ENCODE measurements around the gene PTPN18. TPM values are rescaled to one million over a fixed set of nuclear protein-coding genes. Genes with fewer than 3 reads are reported as not detected.

PTPN18 gene
- total RNA-seq, 2 experiments from 2014 or later = 27.6 to 27.8 TPM

DNA sequence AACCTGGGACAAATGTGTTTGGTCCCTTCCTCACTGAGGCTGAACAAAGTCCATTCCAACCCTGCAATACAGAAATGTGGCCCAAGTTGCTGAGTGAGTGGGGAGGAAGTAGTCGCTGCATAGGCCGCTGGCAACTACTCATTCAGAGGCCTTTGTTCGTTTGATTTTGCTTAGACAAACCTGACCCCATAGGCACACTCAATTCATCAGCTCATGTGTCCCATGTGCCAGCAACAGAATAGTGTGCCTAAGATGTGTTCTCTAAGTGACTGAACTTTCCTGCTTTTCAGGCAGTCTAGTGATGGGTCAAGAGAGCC lies 23.0 kb downstream of the PTPN18 start:
- no peaks in the 10 kb centered on the region for H3K9me3 ChIP-seq (ENCODE audit: control insufficient read depth in 1 of 2, insufficient read depth in 1 of 2, low read length in 2 of 2)
- no peaks in the 10 kb centered on the region for H3K27me3 ChIP-seq (ENCODE audit: control insufficient read depth in 1 of 2, insufficient read depth in 2 of 2, low read length in 2 of 2)
- peaks cover 69% of the 10 kb centered on the region for H3K4me1 Mint-ChIP-seq (ENCODE audit: low read depth)
- TF ChIP-seq, protein P1, sequence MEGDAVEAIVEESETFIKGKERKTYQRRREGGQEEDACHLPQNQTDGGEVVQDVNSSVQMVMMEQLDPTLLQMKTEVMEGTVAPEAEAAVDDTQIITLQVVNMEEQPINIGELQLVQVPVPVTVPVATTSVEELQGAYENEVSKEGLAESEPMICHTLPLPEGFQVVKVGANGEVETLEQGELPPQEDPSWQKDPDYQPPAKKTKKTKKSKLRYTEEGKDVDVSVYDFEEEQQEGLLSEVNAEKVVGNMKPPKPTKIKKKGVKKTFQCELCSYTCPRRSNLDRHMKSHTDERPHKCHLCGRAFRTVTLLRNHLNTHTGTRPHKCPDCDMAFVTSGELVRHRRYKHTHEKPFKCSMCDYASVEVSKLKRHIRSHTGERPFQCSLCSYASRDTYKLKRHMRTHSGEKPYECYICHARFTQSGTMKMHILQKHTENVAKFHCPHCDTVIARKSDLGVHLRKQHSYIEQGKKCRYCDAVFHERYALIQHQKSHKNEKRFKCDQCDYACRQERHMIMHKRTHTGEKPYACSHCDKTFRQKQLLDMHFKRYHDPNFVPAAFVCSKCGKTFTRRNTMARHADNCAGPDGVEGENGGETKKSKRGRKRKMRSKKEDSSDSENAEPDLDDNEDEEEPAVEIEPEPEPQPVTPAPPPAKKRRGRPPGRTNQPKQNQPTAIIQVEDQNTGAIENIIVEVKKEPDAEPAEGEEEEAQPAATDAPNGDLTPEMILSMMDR (IDR thresholded peaks at IDR 0.05) = no peak
- H3K9me3 Mint-ChIP-seq = no peaks in the 10 kb centered on the region
- no peak overlapping the region for H3K4me3 ChIP-seq (ENCODE audit: low read length)
- DNase-seq (no peak), ATAC-seq (ENCODE audit: poor library complexity) (no peak)
- CTCF ChIA-PET = no interaction called here
- H3K27ac ChIP-seq (ENCODE audit: low read depth in 1 of 2, low read length in 2 of 2) = no peak overlapping the region
- peaks cover 49% of the 10 kb centered on the region for H3K36me3 Mint-ChIP-seq (ENCODE audit: low read depth)
- no peak overlapping the region for H3K4me3 Mint-ChIP-seq
- peaks cover 22% of the 10 kb centered on the region for H3K36me3 ChIP-seq (ENCODE audit: insufficient read depth, low read length)
- POLR2A ChIA-PET = interaction anchor here (0.7 to 4.6 kb wide), 4 partner anchors 12 to 197 kb away, joined by 4 to 32 read pairs (median 6); partner anchors contain the start of genes IMP4 and SMPD4
- intact Hi-C loops (cut with DNase I, micrococcal nuclease) = loop anchor here in 1 of 2 experiments (10.0 kb wide), 4 partner anchors 194 to 1116 kb away; partner anchors contain the start of genes GPR148, MZT2A, MZT2B and PLEKHB2
- peaks cover 51% of the 10 kb centered on the region for H3K4me1 ChIP-seq (ENCODE audit: insufficient read depth, low read length)
- no peaks in the 10 kb centered on the region for H3K27me3 Mint-ChIP-seq
- H3K27ac Mint-ChIP-seq = no peak overlapping the region

DNA sequence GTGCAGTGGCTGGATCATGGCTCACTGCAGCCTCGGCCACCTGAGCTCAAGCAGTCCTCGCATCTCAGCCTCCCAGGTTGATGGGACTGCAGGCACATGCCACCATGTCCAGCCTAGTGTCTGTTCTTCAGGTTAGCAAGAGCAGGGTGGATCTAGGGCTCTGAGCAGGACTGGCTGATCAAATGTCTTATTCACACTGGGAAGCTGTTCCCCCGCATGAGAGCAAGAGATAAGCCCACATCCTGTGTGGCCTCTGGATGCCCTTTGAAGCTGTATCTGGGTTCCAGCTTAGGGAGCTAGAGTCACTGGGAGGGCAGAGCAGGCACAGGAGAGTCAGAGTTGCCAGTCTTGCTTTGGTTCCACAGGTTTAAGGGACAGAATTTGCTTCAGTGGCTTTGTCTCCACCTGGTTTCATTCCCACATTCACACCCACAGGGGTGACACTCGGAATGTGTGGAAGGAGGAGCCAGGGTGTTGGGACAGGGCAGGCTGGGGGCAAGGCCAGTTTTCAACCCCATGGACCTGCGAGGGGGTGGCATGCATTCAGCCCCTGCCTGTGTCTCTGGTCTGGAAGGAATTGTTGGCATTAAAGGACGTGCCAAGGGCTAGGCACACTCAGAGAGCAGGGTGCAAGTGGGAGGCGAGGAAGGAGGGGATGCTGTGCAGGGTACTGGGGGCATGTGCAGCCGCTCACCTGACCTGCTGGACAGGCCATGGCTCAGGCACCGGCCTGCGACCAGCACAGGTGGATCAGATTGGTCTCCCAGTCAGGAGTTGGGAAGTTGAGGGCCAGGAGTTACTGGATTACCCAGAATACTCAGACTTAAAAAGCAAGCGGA lies 24.5 kb downstream of the PTPN18 start:
- DNase-seq (peak in 1 of 14 experiments; percentile 13), ATAC-seq (ENCODE audit: poor library complexity) (no peak)
- Mint-ChIP-seq H3K9me3 (no peaks in the 10 kb centered on the region), H3K36me3 (ENCODE audit: low read depth) (peaks cover 39% of the 10 kb centered on the region), H3K4me1 (ENCODE audit: low read depth) (peaks cover 54% of the 10 kb centered on the region), H3K4me3 (no peak overlapping the region), H3K27ac (no peak overlapping the region), H3K27me3 (no peaks in the 10 kb centered on the region)
- H3K27ac ChIP-seq (ENCODE audit: low read depth in 1 of 2, low read length in 2 of 2) = no peak overlapping the region
- ChIA-PET POLR2A (interaction anchor here (4.6 kb wide), 1 partner anchor 38 kb away, joined by 32 read pairs; the partner anchor contains the start of gene IMP4), CTCF (no interaction called here)
- TF ChIP-seq, protein P1 (IDR thresholded peaks at IDR 0.05) = no peak
- H3K4me3 ChIP-seq (ENCODE audit: low read length) = no peak overlapping the region
- H3K36me3 ChIP-seq (ENCODE audit: insufficient read depth, low read length) = peaks cover 19% of the 10 kb centered on the region
- no peaks in the 10 kb centered on the region for H3K9me3 ChIP-seq (ENCODE audit: control insufficient read depth in 1 of 2, insufficient read depth in 1 of 2, low read length in 2 of 2)
- no peaks in the 10 kb centered on the region for H3K27me3 ChIP-seq (ENCODE audit: control insufficient read depth in 1 of 2, insufficient read depth in 2 of 2, low read length in 2 of 2)
- intact Hi-C loops (cut with DNase I, micrococcal nuclease) = no loop called here
- peaks cover 43% of the 10 kb centered on the region for H3K4me1 ChIP-seq (ENCODE audit: insufficient read depth, low read length)

DNA sequence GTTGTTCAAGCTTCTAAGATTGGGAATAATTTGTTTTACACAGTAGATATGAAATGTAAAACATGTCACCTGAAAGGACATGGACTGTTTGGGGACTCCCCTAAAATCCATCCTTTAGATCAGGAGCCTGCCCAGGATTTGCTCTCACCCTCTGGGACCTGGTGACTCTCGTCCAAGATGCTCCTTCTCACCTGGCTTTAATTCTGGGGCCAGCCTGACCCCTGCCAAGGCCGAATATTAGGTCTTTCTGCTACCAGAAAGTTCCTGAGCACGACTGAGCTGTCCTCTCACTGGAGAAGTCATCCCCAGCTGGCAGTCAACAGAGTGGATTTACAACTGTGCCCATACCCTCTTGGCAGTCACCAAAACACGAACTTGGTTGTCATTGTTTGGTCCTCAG lies 25.3 kb downstream of the PTPN18 start:
- H3K36me3 Mint-ChIP-seq (ENCODE audit: low read depth) = peaks cover 33% of the 10 kb centered on the region
- intact Hi-C loops (cut with DNase I, micrococcal nuclease) = no loop called here
- no peak for ATAC-seq (ENCODE audit: poor library complexity)
- H3K27ac ChIP-seq (ENCODE audit: low read depth in 1 of 2, low read length in 2 of 2) = no peak overlapping the region
- no peak overlapping the region for H3K4me3 Mint-ChIP-seq
- peaks cover 46% of the 10 kb centered on the region for H3K4me1 Mint-ChIP-seq (ENCODE audit: low read depth)
- TF ChIP-seq, protein P1 (IDR thresholded peaks at IDR 0.05) = no peak
- CTCF ChIA-PET = no interaction called here
- DNase-seq = no peak
- no peaks in the 10 kb centered on the region for H3K9me3 ChIP-seq (ENCODE audit: control insufficient read depth in 1 of 2, insufficient read depth in 1 of 2, low read length in 2 of 2)
- POLR2A ChIA-PET = no interaction called here
- H3K36me3 ChIP-seq (ENCODE audit: insufficient read depth, low read length) = peaks cover 16% of the 10 kb centered on the region
- no peak overlapping the region for H3K27ac Mint-ChIP-seq
- no peaks in the 10 kb centered on the region for H3K27me3 ChIP-seq (ENCODE audit: control insufficient read depth in 1 of 2, insufficient read depth in 2 of 2, low read length in 2 of 2)
- H3K4me1 ChIP-seq (ENCODE audit: insufficient read depth, low read length) = peaks cover 35% of the 10 kb centered on the region
- H3K27me3 Mint-ChIP-seq = no peaks in the 10 kb centered on the region
- H3K4me3 ChIP-seq (ENCODE audit: low read length) = no peak overlapping the region
- H3K9me3 Mint-ChIP-seq = no peaks in the 10 kb centered on the region
